ENCODE results near the gene SIN3B.

The SIN3B gene

GRCh38 chr19:16889366-16889882 is 60.2 kb downstream of the SIN3B start:
- no peak for DNase-seq (ENCODE audit: low spot score)

- DNase-seq (ENCODE audit: low spot score) = no peak
Measured at GRCh38 chr19:16889883-16890460, 60.8 kb downstream of the SIN3B start.

- no peak for DNase-seq (ENCODE audit: low spot score)
Measured at GRCh38 chr19:16890461-16891184, 61.4 kb downstream of the SIN3B start.

GRCh38 chr19:16891696-16892382 is 62.6 kb downstream of the SIN3B start:
- no peak for DNase-seq (ENCODE audit: low spot score)

- DNase-seq (ENCODE audit: low spot score) = no peak
Measured at GRCh38 chr19:16892436-16892835, 63.2 kb downstream of the SIN3B start.

- no peak for DNase-seq (ENCODE audit: low spot score)
Measured at GRCh38 chr19:16892868-16893685, 63.9 kb downstream of the SIN3B start.

GRCh38 chr19:16893686-16893989 is 64.4 kb downstream of the SIN3B start:
- no peak for DNase-seq (ENCODE audit: low spot score)

- no peak for DNase-seq (ENCODE audit: low spot score)
Measured at GRCh38 chr19:16894080-16894479, 64.9 kb downstream of the SIN3B start.

- no peak for DNase-seq (ENCODE audit: low spot score)
Measured at GRCh38 chr19:16895467-16896145, 66.4 kb downstream of the SIN3B start.

GRCh38 chr19:16896146-16897028 is 67.2 kb downstream of the SIN3B start:
- no peak for DNase-seq (ENCODE audit: low spot score)

GRCh38 chr19:16897029-16897855 is 68.0 kb downstream of the SIN3B start:
- DNase-seq (ENCODE audit: low spot score) = peak; percentile 41

- no peak for DNase-seq (ENCODE audit: low spot score)
Measured at GRCh38 chr19:16897856-16898161, 68.6 kb downstream of the SIN3B start.

GRCh38 chr19:16898361-16899015 is 69.3 kb downstream of the SIN3B start:
- DNase-seq (ENCODE audit: low spot score) = no peak

- DNase-seq (ENCODE audit: low spot score) = no peak
Measured at GRCh38 chr19:16899566-16900075, 70.4 kb downstream of the SIN3B start.

GRCh38 chr19:16901491-16902175 is 72.4 kb downstream of the SIN3B start:
- DNase-seq (ENCODE audit: low spot score) = no peak

- no peak for DNase-seq (ENCODE audit: low spot score)
Measured at GRCh38 chr19:16902545-16902944, 73.3 kb downstream of the SIN3B start.

- no peak for DNase-seq (ENCODE audit: low spot score)
Measured at GRCh38 chr19:16903347-16903746, 74.1 kb downstream of the SIN3B start.

GRCh38 chr19:16904599-16904998 is 75.4 kb downstream of the SIN3B start:
- DNase-seq (ENCODE audit: low spot score) = no peak

- DNase-seq (ENCODE audit: low spot score) = no peak
Measured at GRCh38 chr19:16908759-16909158, 79.6 kb downstream of the SIN3B start.

Data from pons (tissue), 1 donor.